Measurements from ENCODE around the gene ZBED1. TPM values are rescaled to one million over a fixed set of nuclear protein-coding genes. Genes with fewer than 3 reads are reported as not detected.
"Not testable (repeated sequence)": the region's sequence is repeated elsewhere in the genome, so short reads cannot be mapped to it uniquely, and the experiment has no call there.

Gene ZBED1
- total and polyA plus RNA-seq, 4 donors = 13.5 to 36.7 (median 32.0) TPM

GRCh38 chrX:2462074-2462473 lies 38.7 kb downstream of the ZBED1 start:
- Histone ChIP-seq H3K27me3 (ENCODE audit: control insufficient read depth in 3 of 3, insufficient read depth in 3 of 3, low read length in 2 of 3) (no peaks in the 10 kb centered on the region), H3K9me3 (ENCODE audit: control insufficient read depth in 4 of 4, insufficient read depth in 3 of 4, low read length in 3 of 4) (peaks cover 0 to 4% (median 0%) of the 10 kb centered on the region in 4 donors), H3K4me3 (no peak overlapping the region), H3K4me1 (ENCODE audit: control insufficient read depth in 5 of 5, insufficient read depth in 5 of 5, low read length in 5 of 5) (no peaks in the 10 kb centered on the region), H3K36me3 (ENCODE audit: control insufficient read depth in 4 of 4, insufficient read depth in 4 of 4, low read length in 4 of 4) (peaks cover 0 to 6% (median 0%) of the 10 kb centered on the region in 4 donors), H3K9ac (ENCODE audit: insufficient read depth in 1 of 2, low read length in 2 of 2) (no peak overlapping the region), H3K27ac (ENCODE audit: low read depth in 1 of 2, low read length in 1 of 2) (no peak overlapping the region)
- WGBS, 2 donors = 72% methylated on average over 5 of the region's 5 CpGs
- no peak for ATAC-seq (ENCODE audit: insufficient read depth, low FRiP score)
- peak in 2 of 3 donors; percentile 34 to 56 for DNase-seq
- no peak for TF ChIP-seq CTCF (IDR thresholded peaks at IDR 0.05; ENCODE audit: control extremely low read depth, extremely low read depth)

GRCh38 chrX:2461711-2462016 lies 39.1 kb downstream of the ZBED1 start:
- no peaks in the 10 kb centered on the region for H3K4me1 ChIP-seq (ENCODE audit: control insufficient read depth in 5 of 5, insufficient read depth in 5 of 5, low read length in 5 of 5)
- no peak for TF ChIP-seq CTCF (IDR thresholded peaks at IDR 0.05; ENCODE audit: control extremely low read depth, extremely low read depth)
- no peak overlapping the region for H3K4me3 ChIP-seq
- no peaks in the 10 kb centered on the region for H3K27me3 ChIP-seq (ENCODE audit: control insufficient read depth in 3 of 3, insufficient read depth in 3 of 3, low read length in 2 of 3)
- no peak overlapping the region for H3K9ac ChIP-seq (ENCODE audit: insufficient read depth in 1 of 2, low read length in 2 of 2)
- DNase-seq (no peak), ATAC-seq (ENCODE audit: insufficient read depth, low FRiP score) (no peak)
- H3K9me3 ChIP-seq (ENCODE audit: control insufficient read depth in 4 of 4, insufficient read depth in 3 of 4, low read length in 3 of 4) = peaks cover 0 to 4% (median 0%) of the 10 kb centered on the region in 4 donors
- peaks cover 0 to 6% (median 0%) of the 10 kb centered on the region in 4 donors for H3K36me3 ChIP-seq (ENCODE audit: control insufficient read depth in 4 of 4, insufficient read depth in 4 of 4, low read length in 4 of 4)
- 89% methylated on average over 8 of the region's 8 CpGs for WGBS, 2 donors
- H3K27ac ChIP-seq (ENCODE audit: low read depth in 1 of 2, low read length in 1 of 2) = no peak overlapping the region

- 81 to 86% methylated on average over 17 of the region's 17 CpGs for WGBS, 2 donors
- H3K4me3 ChIP-seq; ATAC-seq (ENCODE audit: insufficient read depth, low FRiP score); DNase-seq; H3K36me3 ChIP-seq (ENCODE audit: control insufficient read depth in 4 of 4, insufficient read depth in 4 of 4, low read length in 4 of 4); H3K9me3 ChIP-seq (ENCODE audit: control insufficient read depth in 4 of 4, insufficient read depth in 3 of 4, low read length in 3 of 4); H3K9ac ChIP-seq (ENCODE audit: insufficient read depth in 1 of 2, low read length in 2 of 2); H3K27me3 ChIP-seq (ENCODE audit: control insufficient read depth in 3 of 3, insufficient read depth in 3 of 3, low read length in 2 of 3); H3K27ac ChIP-seq (ENCODE audit: low read depth in 1 of 2, low read length in 1 of 2); H3K4me1 ChIP-seq (ENCODE audit: control insufficient read depth in 5 of 5, insufficient read depth in 5 of 5, low read length in 5 of 5): not testable (repeated sequence)
Measured at GRCh38 chrX:2460821-2461710, 39.7 kb downstream of the ZBED1 start.

GRCh38 chrX:2460048-2460447 lies 40.7 kb downstream of the ZBED1 start:
- H3K27ac ChIP-seq (ENCODE audit: low read depth in 1 of 2, low read length in 1 of 2); DNase-seq; H3K9me3 ChIP-seq (ENCODE audit: control insufficient read depth in 4 of 4, insufficient read depth in 3 of 4, low read length in 3 of 4); H3K4me3 ChIP-seq; ATAC-seq (ENCODE audit: insufficient read depth, low FRiP score); H3K27me3 ChIP-seq (ENCODE audit: control insufficient read depth in 3 of 3, insufficient read depth in 3 of 3, low read length in 2 of 3); H3K9ac ChIP-seq (ENCODE audit: insufficient read depth in 1 of 2, low read length in 2 of 2); H3K36me3 ChIP-seq (ENCODE audit: control insufficient read depth in 4 of 4, insufficient read depth in 4 of 4, low read length in 4 of 4); H3K4me1 ChIP-seq (ENCODE audit: control insufficient read depth in 5 of 5, insufficient read depth in 5 of 5, low read length in 5 of 5): not testable (repeated sequence)
- WGBS, 2 donors = 94 to 96% methylated on average over 10 of the region's 10 CpGs

All from lung (tissue), 12 donors.